22Rv1 (cell line): ENCODE data around the gene SLC22A6.

Experiments used
- CTCF ChIP-seq: fragments of 450-650 bp; IDR thresholded peaks from 2 replicates; pipeline ENCODE4 v1.5.1; 2017; ENCODE audit warnings: mild to moderate bottlenecking
- ZFX ChIP-seq: fragments of 450-650 bp; IDR thresholded peaks from 2 replicates; pipeline ENCODE4 v1.6.1; 2017; ENCODE audit warnings: antibody characterized with exemption, borderline replicate concordance

- TF ChIP-seq CTCF, result no peak
- TF ChIP-seq ZFX, result no peak
These were observed 4.5 kb downstream of the SLC22A6 start for GRCh38 chr11:62980133-62980760.
